K562 (cell line): ENCODE results near the gene AMZ1.

Source experiments
- FIP1L1 ChIP-seq: fragments of 200-400 bp; formaldehyde crosslinking; IDR thresholded peaks from 2 replicates; pipeline ENCODE4 v1.6.1; 2018; ENCODE audit warnings: mild to moderate bottlenecking, low read depth, low read length; ENCODE audit not compliant: poor library complexity, severe bottlenecking
- MAZ ChIP-seq, 2 experiments: fragments of 450-650 bp in 1 of 2; sonication (generic) in 1 of 2; formaldehyde crosslinking; IDR thresholded peaks in 1 of 2; conservative IDR thresholded peaks in 1 of 2; 2 replicates each; pipeline versions ENCODE4 v1.4.0 to v1.5.0; 2020; ENCODE audit warnings: mild to moderate bottlenecking in 1 of 2, missing genetic modification reagents in 1 of 2
- NFE2L1 ChIP-seq: fragments of 450-650 bp; IDR thresholded peaks from 2 replicates; pipeline ENCODE4 v1.6.1; 2016; ENCODE audit warnings: missing genetic modification characterization, low read depth, mild to moderate bottlenecking, missing compliant biosample characterization, moderate library complexity, borderline replicate concordance
- NONO ChIP-seq, 2 experiments: fragments of 200-400 bp in 1 of 2; fragments of 450-650 bp in 1 of 2; formaldehyde crosslinking in 1 of 2; IDR thresholded peaks; 2 replicates each; pipeline ENCODE4 v1.6.1; 2017; ENCODE audit warnings: low read depth in 2 of 2, mild to moderate bottlenecking in 2 of 2, moderate library complexity in 2 of 2, low read length in 1 of 2
- POLR2G ChIP-seq: fragments of 200-400 bp; formaldehyde crosslinking; IDR thresholded peaks from 2 replicates; pipeline ENCODE4 v1.6.1; 2017; ENCODE audit warnings: low read depth, mild to moderate bottlenecking, antibody characterized with exemption, low read length, moderate library complexity
- RNF2 ChIP-seq: sonication (generic); IDR thresholded peaks from 2 replicates; pipeline ENCODE4 v1.6.1; 2016
- STAT5A ChIP-seq: IDR thresholded peaks from 2 replicates; pipeline ENCODE4 v1.6.1; 2012; ENCODE audit warnings: low read length, inconsistent platforms, borderline replicate concordance
- ZNF121 ChIP-seq: sonication (generic); formaldehyde crosslinking; conservative IDR thresholded peaks from 2 replicates; pipeline ENCODE4 v1.8.0; 2022; ENCODE audit warnings: missing genetic modification reagents
- ZNF274 ChIP-seq: IDR thresholded peaks from 2 replicates; pipeline ENCODE4 v1.6.1; 2011; ENCODE audit warnings: low read depth, mild to moderate bottlenecking, low read length, moderate library complexity, borderline replicate concordance
- TF ChIP-seq, protein P1 (sequence below): fragments of 250-450 bp; sonication (Bioruptor Pico); IDR thresholded peaks from 2 replicates; pipeline ENCODE4 v1.4.0; 2020; ENCODE audit warnings: borderline replicate concordance

DNA sequence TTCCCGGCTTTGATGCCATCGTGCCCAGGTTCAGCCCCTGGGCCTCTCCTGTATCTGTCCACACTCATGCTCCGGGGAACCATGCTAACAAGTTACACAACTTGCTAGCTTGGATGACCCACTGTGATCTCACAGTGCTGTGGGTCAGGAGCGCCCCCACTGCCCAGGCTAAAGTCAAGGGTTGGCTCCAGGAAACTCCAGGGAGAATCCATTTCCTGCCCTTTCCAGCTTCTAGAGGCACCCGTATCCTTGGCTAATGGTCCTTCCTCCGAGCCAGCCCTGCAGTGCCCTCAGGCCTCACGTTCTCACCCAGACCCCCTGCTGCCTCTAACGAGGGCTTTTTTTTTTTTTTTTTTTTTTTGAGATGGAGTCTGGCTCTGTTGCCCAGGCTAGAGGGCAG, 19.5 kb downstream of the AMZ1 start:
- no peak for TF ChIP-seq STAT5A
- TF ChIP-seq FIP1L1: no peak
- no peak for TF ChIP-seq ZNF121 (CRISPR knock-in tag)
- TF ChIP-seq NONO (IDR thresholded peaks at IDR 0.05; ENCODE audit: low read depth in 2 of 2, low read length in 1 of 2): no peak
- TF ChIP-seq ZNF274: no peak
- TF ChIP-seq RNF2: no peak
- no peak for TF ChIP-seq MAZ (CRISPR knock-in tag; conservative IDR thresholded peaks at IDR 0.05 in 1 of 2, IDR thresholded peaks at IDR 0.05 in 1 of 2)
- TF ChIP-seq NFE2L1 (tag): no peak
- TF ChIP-seq, protein P1, sequence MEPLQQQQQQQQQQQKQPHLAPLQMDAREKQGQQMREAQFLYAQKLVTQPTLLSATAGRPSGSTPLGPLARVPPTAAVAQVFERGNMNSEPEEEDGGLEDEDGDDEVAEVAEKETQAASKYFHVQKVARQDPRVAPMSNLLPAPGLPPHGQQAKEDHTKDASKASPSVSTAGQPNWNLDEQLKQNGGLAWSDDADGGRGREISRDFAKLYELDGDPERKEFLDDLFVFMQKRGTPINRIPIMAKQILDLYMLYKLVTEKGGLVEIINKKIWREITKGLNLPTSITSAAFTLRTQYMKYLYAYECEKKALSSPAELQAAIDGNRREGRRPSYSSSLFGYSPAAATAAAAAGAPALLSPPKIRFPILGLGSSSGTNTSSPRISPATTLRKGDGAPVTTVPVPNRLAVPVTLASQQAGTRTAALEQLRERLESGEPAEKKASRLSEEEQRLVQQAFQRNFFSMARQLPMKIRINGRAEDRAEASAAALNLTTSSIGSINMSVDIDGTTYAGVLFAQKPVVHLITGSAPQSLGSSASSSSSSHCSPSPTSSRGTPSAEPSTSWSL (CRISPR knock-in tag): no peak
- no peak for TF ChIP-seq POLR2G
